ENCODE data around the gene TXNDC8.

DNA sequence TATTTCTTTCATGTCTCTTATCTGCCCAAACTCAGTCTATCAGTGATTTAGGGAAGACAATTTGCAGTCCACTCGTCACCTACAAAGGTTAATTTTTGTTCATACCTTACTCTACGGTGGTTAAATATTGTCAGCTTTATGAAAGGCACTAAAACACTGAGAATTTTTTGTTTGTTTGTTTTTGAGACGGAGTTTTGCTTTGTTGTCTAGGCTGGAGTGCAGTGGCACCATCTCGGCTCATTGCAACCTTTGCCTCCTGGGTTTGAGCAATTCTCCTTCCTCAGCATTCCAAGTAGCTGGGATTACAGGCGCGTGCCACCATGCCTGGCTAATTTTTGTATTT lies 55.0 kb downstream of the TXNDC8 start:
- no peak for TF ChIP-seq POLR2AphosphoS5 (IDR thresholded peaks at IDR 0.05; ENCODE audit: low read depth)
- TF ChIP-seq CTCF (conservative IDR thresholded peaks at IDR 0.05; ENCODE audit: low read depth in 2 of 2) = no peak
- TF ChIP-seq EZH2 (IDR thresholded peaks at IDR 0.05; ENCODE audit: low read depth, unreplicated experiment) = no peak
- no peak for TF ChIP-seq EZH2phosphoT487 (IDR thresholded peaks at IDR 0.05; ENCODE audit: unreplicated experiment)
- TF ChIP-seq, protein P1, sequence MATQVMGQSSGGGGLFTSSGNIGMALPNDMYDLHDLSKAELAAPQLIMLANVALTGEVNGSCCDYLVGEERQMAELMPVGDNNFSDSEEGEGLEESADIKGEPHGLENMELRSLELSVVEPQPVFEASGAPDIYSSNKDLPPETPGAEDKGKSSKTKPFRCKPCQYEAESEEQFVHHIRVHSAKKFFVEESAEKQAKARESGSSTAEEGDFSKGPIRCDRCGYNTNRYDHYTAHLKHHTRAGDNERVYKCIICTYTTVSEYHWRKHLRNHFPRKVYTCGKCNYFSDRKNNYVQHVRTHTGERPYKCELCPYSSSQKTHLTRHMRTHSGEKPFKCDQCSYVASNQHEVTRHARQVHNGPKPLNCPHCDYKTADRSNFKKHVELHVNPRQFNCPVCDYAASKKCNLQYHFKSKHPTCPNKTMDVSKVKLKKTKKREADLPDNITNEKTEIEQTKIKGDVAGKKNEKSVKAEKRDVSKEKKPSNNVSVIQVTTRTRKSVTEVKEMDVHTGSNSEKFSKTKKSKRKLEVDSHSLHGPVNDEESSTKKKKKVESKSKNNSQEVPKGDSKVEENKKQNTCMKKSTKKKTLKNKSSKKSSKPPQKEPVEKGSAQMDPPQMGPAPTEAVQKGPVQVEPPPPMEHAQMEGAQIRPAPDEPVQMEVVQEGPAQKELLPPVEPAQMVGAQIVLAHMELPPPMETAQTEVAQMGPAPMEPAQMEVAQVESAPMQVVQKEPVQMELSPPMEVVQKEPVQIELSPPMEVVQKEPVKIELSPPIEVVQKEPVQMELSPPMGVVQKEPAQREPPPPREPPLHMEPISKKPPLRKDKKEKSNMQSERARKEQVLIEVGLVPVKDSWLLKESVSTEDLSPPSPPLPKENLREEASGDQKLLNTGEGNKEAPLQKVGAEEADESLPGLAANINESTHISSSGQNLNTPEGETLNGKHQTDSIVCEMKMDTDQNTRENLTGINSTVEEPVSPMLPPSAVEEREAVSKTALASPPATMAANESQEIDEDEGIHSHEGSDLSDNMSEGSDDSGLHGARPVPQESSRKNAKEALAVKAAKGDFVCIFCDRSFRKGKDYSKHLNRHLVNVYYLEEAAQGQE (IDR thresholded peaks at IDR 0.05; ENCODE audit: unreplicated experiment) = no peak
- no peak for TF ChIP-seq CREB1 (CRISPR knock-in tag; IDR thresholded peaks at IDR 0.05; ENCODE audit: low read depth)
- no peak for TF ChIP-seq ZNF114 (CRISPR knock-in tag; IDR thresholded peaks at IDR 0.05)
- no peak for TF ChIP-seq ETS1 (IDR thresholded peaks at IDR 0.05)
- TF ChIP-seq STAT1 (IDR thresholded peaks at IDR 0.05; ENCODE audit: unreplicated experiment) = no peak
- no peak for TF ChIP-seq ZNF331 (CRISPR knock-in tag; IDR thresholded peaks at IDR 0.05; ENCODE audit: low read depth)
- no peak for TF ChIP-seq JUNB (IDR thresholded peaks at IDR 0.05; ENCODE audit: unreplicated experiment)
